Measurements from ENCODE around the gene TCL1B.

DNA sequence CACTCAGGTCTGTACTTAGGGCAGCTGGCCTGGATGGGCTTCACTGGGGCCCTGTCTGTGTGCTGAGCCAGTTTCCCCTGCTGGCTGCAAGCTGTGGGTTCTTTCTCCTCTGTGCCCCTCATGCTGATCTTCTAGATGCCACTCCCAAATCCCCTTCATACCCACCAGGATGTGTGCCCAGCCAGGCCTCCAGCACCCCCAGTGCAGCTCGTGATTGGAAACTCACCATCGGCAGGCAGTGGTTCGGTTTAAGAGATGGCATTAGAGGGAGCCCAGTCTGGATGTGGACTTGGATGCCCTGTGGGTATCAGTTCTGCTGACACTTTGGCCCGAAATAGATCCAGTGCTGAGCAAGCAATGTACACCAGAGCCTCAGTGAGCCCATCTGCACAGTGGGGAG is 5.9 kb downstream of the TCL1B start:
- TF ChIP-seq POLR2AphosphoS5 (IDR thresholded peaks at IDR 0.05) (no peak), EP300 (IDR thresholded peaks at IDR 0.05) (no peak)
